HL-60 (cell line): ENCODE measurements around the gene F2RL3.

Experiments used
- CTCF ChIP-seq: IDR thresholded peaks from one replicate; pipeline ENCODE4 v1.5.1; 2011; ENCODE audit warnings: low read length, control low read depth, inconsistent platforms; ENCODE audit not compliant: insufficient read depth
- GABPA ChIP-seq: IDR thresholded peaks from 2 replicates; pipeline ENCODE4 v1.6.1; 2012; ENCODE audit warnings: low read depth
- REST ChIP-seq: IDR thresholded peaks from 2 replicates; pipeline ENCODE4 v1.6.1; 2012; ENCODE audit warnings: low read depth; ENCODE audit not compliant: insufficient replicate concordance

- no peak for TF ChIP-seq CTCF
- no peak for TF ChIP-seq GABPA
- TF ChIP-seq REST, result no peak
Measured at GRCh38 chr19:16889883-16890460, 1.2 kb downstream of the F2RL3 start.
